Measurements from ENCODE around the gene RIPOR1.

RIPOR1 gene

DNA sequence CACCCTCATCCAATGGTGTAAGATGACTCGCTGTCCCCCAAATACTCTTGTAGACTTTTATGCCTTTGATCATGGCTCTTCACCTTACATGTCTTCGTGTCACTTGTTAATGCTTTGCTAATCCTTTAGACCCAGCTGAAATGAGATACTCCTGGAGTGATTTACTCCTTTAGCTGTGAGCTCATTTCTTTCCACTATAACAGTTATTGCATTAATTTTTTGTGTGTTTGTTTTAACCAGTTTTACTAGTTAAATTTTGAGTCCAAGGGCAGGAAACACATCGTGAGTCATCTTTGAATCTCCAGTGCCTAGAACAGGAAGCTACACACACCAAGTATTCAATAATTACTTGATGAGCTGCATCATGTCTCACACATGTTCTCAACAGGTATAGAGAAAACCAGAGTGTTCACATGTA, 27.2 kb downstream of the RIPOR1 start:
- Histone ChIP-seq H3K4me3 (replicated peaks; ENCODE audit: insufficient read depth, low read length) (no peak overlapping the region), H3K27ac (replicated peaks) (peak overlapping the region; percentile 34), H3K27me3 (ENCODE audit: insufficient read depth, poor library complexity, severe bottlenecking) (no peaks in the 10 kb centered on the region)
- TF ChIP-seq REST (IDR thresholded peaks at IDR 0.05; ENCODE audit: insufficient replicate concordance, low read depth): no peak
- TF ChIP-seq POLR2AphosphoS5 (IDR thresholded peaks at IDR 0.05; ENCODE audit: low read depth): no peak
- TF ChIP-seq SPI1 (IDR thresholded peaks at IDR 0.05; ENCODE audit: borderline replicate concordance, low read depth): no peak
- no peak for TF ChIP-seq CTCF (IDR thresholded peaks at IDR 0.05; ENCODE audit: insufficient read depth, low read length)
- TF ChIP-seq GABPA (IDR thresholded peaks at IDR 0.05; ENCODE audit: low read depth): no peak
- DNase-seq (ENCODE audit: low read depth in 1 of 2, low spot score in 1 of 2): peak in 1 of 2 experiments; percentile 25

GRCh38 chr16:67558859-67559258, 30.2 kb downstream of the RIPOR1 start:
- Histone ChIP-seq H3K4me3 (replicated peaks; ENCODE audit: insufficient read depth, low read length) (no peak overlapping the region), H3K27ac (replicated peaks) (no peak overlapping the region)
- TF ChIP-seq CTCF (IDR thresholded peaks at IDR 0.05; ENCODE audit: insufficient read depth, low read length) (no peak), POLR2AphosphoS5 (IDR thresholded peaks at IDR 0.05; ENCODE audit: low read depth) (no peak), REST (IDR thresholded peaks at IDR 0.05; ENCODE audit: insufficient replicate concordance, low read depth) (no peak), GABPA (IDR thresholded peaks at IDR 0.05; ENCODE audit: low read depth) (no peak), SPI1 (IDR thresholded peaks at IDR 0.05; ENCODE audit: borderline replicate concordance, low read depth) (no peak)

GRCh38 chr16:67560827-67561342, 32.3 kb downstream of the RIPOR1 start:
- peak overlapping the region; percentile 75 for H3K27ac ChIP-seq (replicated peaks)
- DNase-seq (ENCODE audit: low read depth in 1 of 2, low spot score in 1 of 2): no peak
- peak overlapping the region; percentile 45 for H3K4me3 ChIP-seq (replicated peaks; ENCODE audit: insufficient read depth, low read length)
- TF ChIP-seq REST (IDR thresholded peaks at IDR 0.05; ENCODE audit: insufficient replicate concordance, low read depth) (no peak), GABPA (IDR thresholded peaks at IDR 0.05; ENCODE audit: low read depth) (no peak), CTCF (IDR thresholded peaks at IDR 0.05; ENCODE audit: insufficient read depth, low read length) (no peak), POLR2AphosphoS5 (IDR thresholded peaks at IDR 0.05; ENCODE audit: low read depth) (no peak), SPI1 (IDR thresholded peaks at IDR 0.05; ENCODE audit: borderline replicate concordance, low read depth) (no peak)
- no peaks in the 10 kb centered on the region for H3K27me3 ChIP-seq (ENCODE audit: insufficient read depth, poor library complexity, severe bottlenecking)

More at GRCh38 chr16:67558859-67559258, 30.2 kb downstream of the RIPOR1 start:
- H3K27me3 ChIP-seq (ENCODE audit: insufficient read depth, poor library complexity, severe bottlenecking): no peaks in the 10 kb centered on the region
- no peak for DNase-seq (ENCODE audit: low read depth in 1 of 2, low spot score in 1 of 2)
